IMR-90 (cell line): ENCODE data around the gene PEX11G.

Source experiments
- BHLHE40 ChIP-seq: fragments of 150-350 bp; IDR thresholded peaks from 2 replicates; pipeline ENCODE4 v1.6.1; 2016; ENCODE audit warnings: mild to moderate bottlenecking, low read depth, low read length
- CTCF ChIP-seq: conservative IDR thresholded peaks from 2 replicates; pipeline ENCODE4 v1.5.1; 2012; ENCODE audit warnings: mild to moderate bottlenecking, low read depth, low read length, improper control_type of control experiment
- MAZ ChIP-seq: IDR thresholded peaks from 2 replicates; pipeline ENCODE4 v1.6.1; 2012; ENCODE audit warnings: low read depth, mild to moderate bottlenecking, low read length, improper control_type of control experiment, moderate library complexity, borderline replicate concordance
- POLR2A ChIP-seq: IDR thresholded peaks from 2 replicates; pipeline ENCODE4 v1.6.1; 2012; ENCODE audit warnings: mild to moderate bottlenecking, low read depth, low read length
- RAD21 ChIP-seq: IDR thresholded peaks from 2 replicates; pipeline ENCODE4 v1.6.1; 2012; ENCODE audit warnings: low read length, improper control_type of control experiment

GRCh38 chr19:7460562-7460966, 28.3 kb downstream of the PEX11G start:
- no peak for TF ChIP-seq BHLHE40
- TF ChIP-seq CTCF: no peak
- no peak for TF ChIP-seq POLR2A
- no peak for TF ChIP-seq MAZ
- no peak for TF ChIP-seq RAD21
